ENCODE results near the gene UBC. TPM values are rescaled to one million over a fixed set of nuclear protein-coding genes. Genes with fewer than 3 reads are reported as not detected.

UBC gene
- total and polyA plus RNA-seq, 9 of the 15 experiments (the other 6 are each of a cell fraction or from before 2014, with no cell fraction given) = 533 to 1,153 (median 813) TPM

DNA sequence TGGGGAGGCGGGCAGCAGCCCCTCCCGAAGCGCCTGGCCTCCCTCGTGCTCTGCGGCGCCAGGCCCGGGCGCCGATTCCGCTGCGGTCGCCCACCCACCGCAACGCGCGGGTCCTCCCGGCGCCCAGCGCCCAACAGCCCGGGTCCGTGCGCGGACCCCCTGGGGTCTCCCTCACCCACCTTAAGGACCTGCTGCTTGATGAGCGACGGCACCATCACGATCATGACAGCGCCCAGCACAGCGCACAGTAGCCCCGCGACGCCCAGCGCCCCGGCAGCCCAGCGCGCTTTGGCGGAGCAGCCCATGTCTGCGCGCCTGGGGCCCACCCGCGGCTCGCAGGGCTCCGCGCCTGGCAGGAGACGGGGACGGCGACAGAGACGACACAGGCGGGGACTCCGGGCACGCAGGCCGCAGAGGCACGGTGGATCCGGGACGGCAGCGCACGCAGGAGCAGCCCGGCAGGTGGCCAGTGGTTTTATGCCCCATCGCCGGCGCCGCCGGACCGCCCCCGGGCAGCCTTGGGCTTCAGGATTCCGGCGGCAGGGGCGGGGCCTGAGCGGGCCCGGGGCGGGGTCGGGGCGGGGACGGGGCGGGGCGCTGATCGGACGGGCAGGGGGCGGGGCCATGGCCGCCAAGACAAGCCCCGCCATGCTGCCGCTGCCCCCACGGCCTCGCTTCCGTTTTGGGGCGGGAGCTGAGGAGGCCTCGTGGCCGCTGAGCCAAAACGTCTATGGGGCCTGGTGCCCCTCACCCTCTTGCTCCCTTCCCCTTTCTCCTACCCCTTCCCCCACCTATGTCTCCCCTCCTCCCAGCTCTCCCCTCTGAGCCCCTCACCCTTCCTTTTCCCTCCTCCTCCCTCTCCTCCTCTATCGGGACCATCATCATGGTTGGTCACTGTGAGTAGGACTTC is 50.8 kb downstream of the UBC start, which contains the start of gene SCARB1 (continued):
- TF ChIP-seq MAZ (CRISPR knock-in tag; conservative IDR thresholded peaks at IDR 0.05 in 1 of 2, IDR thresholded peaks at IDR 0.05 in 1 of 2) (peak; percentile 65 to 70; a peak in 3 of 4 replicates), ZKSCAN8 (CRISPR knock-in tag; IDR thresholded peaks at IDR 0.05) (no peak), NR2C1 (IDR thresholded peaks at IDR 0.05) (no peak), NR2C1 (tag; IDR thresholded peaks at IDR 0.05) (no peak), KDM2B (CRISPR knock-in tag; IDR thresholded peaks at IDR 0.05) (no peak), DEAF1 (CRISPR knock-in tag; IDR thresholded peaks at IDR 0.05) (no peak), HMG20A (CRISPR knock-in tag; conservative IDR thresholded peaks at IDR 0.05) (no peak), NR2F6 (CRISPR knock-in tag; IDR thresholded peaks at IDR 0.05) (no peak), ZFX (CRISPR knock-in tag; IDR thresholded peaks at IDR 0.05) (peak; percentile 73), MEIS2 (IDR thresholded peaks at IDR 0.05; ENCODE audit: partially characterized antibody) (no peak), FOXP1 (CRISPR knock-in tag; IDR thresholded peaks at IDR 0.05) (peak; percentile 72; the same call in 1 of the 2 replicates), ARNT (IDR thresholded peaks at IDR 0.05) (0 out of 4 replicates have a peak, but pooled peaks of 1 of the 2 experiments have one; percentile 51), ESRRB (CRISPR knock-in tag; IDR thresholded peaks at IDR 0.05; ENCODE audit: borderline replicate concordance) (no peak), SMARCA4 (IDR thresholded peaks at IDR 0.05) (peak; percentile 82), ZNF398 (CRISPR knock-in tag; IDR thresholded peaks at IDR 0.05) (no peak), PHB (CRISPR knock-in tag; IDR thresholded peaks at IDR 0.05) (no peak), STAG1 (CRISPR knock-in tag; IDR thresholded peaks at IDR 0.05; ENCODE audit: borderline replicate concordance) (peak; percentile 37; the same call in 1 of the 2 replicates), TEAD1 (CRISPR knock-in tag; IDR thresholded peaks at IDR 0.05) (peak in 1 of 2 experiments; percentile 66; a peak in 2 of 4 replicates), ZNF696 (CRISPR knock-in tag; conservative IDR thresholded peaks at IDR 0.05) (no peak), MEF2A (IDR thresholded peaks at IDR 0.05; ENCODE audit: control insufficient read depth, low read depth, low read length) (no peak)
- TF ChIP-seq, protein P1, sequence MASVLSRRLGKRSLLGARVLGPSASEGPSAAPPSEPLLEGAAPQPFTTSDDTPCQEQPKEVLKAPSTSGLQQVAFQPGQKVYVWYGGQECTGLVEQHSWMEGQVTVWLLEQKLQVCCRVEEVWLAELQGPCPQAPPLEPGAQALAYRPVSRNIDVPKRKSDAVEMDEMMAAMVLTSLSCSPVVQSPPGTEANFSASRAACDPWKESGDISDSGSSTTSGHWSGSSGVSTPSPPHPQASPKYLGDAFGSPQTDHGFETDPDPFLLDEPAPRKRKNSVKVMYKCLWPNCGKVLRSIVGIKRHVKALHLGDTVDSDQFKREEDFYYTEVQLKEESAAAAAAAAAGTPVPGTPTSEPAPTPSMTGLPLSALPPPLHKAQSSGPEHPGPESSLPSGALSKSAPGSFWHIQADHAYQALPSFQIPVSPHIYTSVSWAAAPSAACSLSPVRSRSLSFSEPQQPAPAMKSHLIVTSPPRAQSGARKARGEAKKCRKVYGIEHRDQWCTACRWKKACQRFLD (CRISPR knock-in tag; IDR thresholded peaks at IDR 0.05) = no peak
- TF ChIP-seq, protein P2, sequence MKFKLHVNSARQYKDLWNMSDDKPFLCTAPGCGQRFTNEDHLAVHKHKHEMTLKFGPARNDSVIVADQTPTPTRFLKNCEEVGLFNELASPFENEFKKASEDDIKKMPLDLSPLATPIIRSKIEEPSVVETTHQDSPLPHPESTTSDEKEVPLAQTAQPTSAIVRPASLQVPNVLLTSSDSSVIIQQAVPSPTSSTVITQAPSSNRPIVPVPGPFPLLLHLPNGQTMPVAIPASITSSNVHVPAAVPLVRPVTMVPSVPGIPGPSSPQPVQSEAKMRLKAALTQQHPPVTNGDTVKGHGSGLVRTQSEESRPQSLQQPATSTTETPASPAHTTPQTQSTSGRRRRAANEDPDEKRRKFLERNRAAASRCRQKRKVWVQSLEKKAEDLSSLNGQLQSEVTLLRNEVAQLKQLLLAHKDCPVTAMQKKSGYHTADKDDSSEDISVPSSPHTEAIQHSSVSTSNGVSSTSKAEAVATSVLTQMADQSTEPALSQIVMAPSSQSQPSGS (CRISPR knock-in tag; IDR thresholded peaks at IDR 0.05) = no peak

Measured in K562 (cell line).